K562 (cell line): ENCODE data around the gene NAA11.

Experiments
- EP300 ChIP-seq: IDR thresholded peaks from 2 replicates; pipeline ENCODE4 v1.6.1; 2012; ENCODE audit warnings: low read length, improper control_type of control experiment
- ESRRA ChIP-seq: fragments of 450-650 bp; IDR thresholded peaks from 2 replicates; pipeline ENCODE4 v1.6.1; 2014; ENCODE audit warnings: low read depth, mild to moderate bottlenecking, moderate library complexity, borderline replicate concordance
- KAT7 ChIP-seq: sonication (generic); formaldehyde crosslinking; IDR thresholded peaks from 2 replicates; pipeline ENCODE4 v1.8.0; 2022; ENCODE audit warnings: missing genetic modification reagents, mild to moderate bottlenecking, borderline replicate concordance
- PHF21A ChIP-seq: fragments of 450-650 bp; IDR thresholded peaks from 2 replicates; pipeline ENCODE4 v1.6.1; 2017; ENCODE audit warnings: low read depth, borderline replicate concordance
- RAD21 ChIP-seq, 2 experiments: fragments of 250-450 bp in 1 of 2; fragments of 450-650 bp in 1 of 2; sonication (Bioruptor Pico) in 1 of 2; formaldehyde crosslinking in 1 of 2; IDR thresholded peaks in 1 of 2; conservative IDR thresholded peaks in 1 of 2; 2 replicates each; pipeline versions ENCODE4 v1.4.0 to v1.8.0; 2020 to 2022; ENCODE audit warnings: mild to moderate bottlenecking in 2 of 2, moderate library complexity in 1 of 2
- RCOR1 ChIP-seq, 2 experiments: IDR thresholded peaks; 2 replicates each; pipeline ENCODE4 v1.6.1; 2012; ENCODE audit warnings: low read depth in 2 of 2, low read length in 2 of 2, borderline replicate concordance in 1 of 2, improper control_type of control experiment in 1 of 2
- TF ChIP-seq, protein P1 (sequence below), 3 experiments: IDR thresholded peaks in 2 of 3; conservative IDR thresholded peaks in 1 of 3; 2 replicates each; pipeline ENCODE4 v1.5.1; 2011 to 2012; ENCODE audit warnings: low read length in 3 of 3, mild to moderate bottlenecking in 3 of 3, control low read depth in 2 of 3, improper control_type of control experiment in 1 of 3, inconsistent platforms in 1 of 3, low read depth in 1 of 3, mixed read lengths in 1 of 3, moderate library complexity in 1 of 3; ENCODE audit not compliant: insufficient read depth in 2 of 3
- TF ChIP-seq, protein P2 (sequence below), 2 experiments: fragments of 450-650 bp; formaldehyde crosslinking in 1 of 2; IDR thresholded peaks; 2 replicates each; pipeline versions ENCODE4 v1.4.0 to v1.6.1; 2014 to 2020; ENCODE audit warnings: mild to moderate bottlenecking in 2 of 2, borderline replicate concordance in 1 of 2, low read depth in 1 of 2

- TF ChIP-seq, protein P1, sequence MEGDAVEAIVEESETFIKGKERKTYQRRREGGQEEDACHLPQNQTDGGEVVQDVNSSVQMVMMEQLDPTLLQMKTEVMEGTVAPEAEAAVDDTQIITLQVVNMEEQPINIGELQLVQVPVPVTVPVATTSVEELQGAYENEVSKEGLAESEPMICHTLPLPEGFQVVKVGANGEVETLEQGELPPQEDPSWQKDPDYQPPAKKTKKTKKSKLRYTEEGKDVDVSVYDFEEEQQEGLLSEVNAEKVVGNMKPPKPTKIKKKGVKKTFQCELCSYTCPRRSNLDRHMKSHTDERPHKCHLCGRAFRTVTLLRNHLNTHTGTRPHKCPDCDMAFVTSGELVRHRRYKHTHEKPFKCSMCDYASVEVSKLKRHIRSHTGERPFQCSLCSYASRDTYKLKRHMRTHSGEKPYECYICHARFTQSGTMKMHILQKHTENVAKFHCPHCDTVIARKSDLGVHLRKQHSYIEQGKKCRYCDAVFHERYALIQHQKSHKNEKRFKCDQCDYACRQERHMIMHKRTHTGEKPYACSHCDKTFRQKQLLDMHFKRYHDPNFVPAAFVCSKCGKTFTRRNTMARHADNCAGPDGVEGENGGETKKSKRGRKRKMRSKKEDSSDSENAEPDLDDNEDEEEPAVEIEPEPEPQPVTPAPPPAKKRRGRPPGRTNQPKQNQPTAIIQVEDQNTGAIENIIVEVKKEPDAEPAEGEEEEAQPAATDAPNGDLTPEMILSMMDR (IDR thresholded peaks at IDR 0.05 in 2 of 3, conservative IDR thresholded peaks at IDR 0.05 in 1 of 3; ENCODE audit: insufficient read depth in 2 of 3, low read depth in 1 of 3, low read length in 3 of 3): no peak
- TF ChIP-seq RCOR1 (IDR thresholded peaks at IDR 0.05; ENCODE audit: borderline replicate concordance in 1 of 2, low read depth in 2 of 2, low read length in 2 of 2) (no peak), RAD21 (CRISPR knock-in tag; conservative IDR thresholded peaks at IDR 0.05 in 1 of 2, IDR thresholded peaks at IDR 0.05 in 1 of 2) (no peak), PHF21A (no peak), KAT7 (no peak), EP300 (no peak), ESRRA (no peak)
- TF ChIP-seq, protein P2, sequence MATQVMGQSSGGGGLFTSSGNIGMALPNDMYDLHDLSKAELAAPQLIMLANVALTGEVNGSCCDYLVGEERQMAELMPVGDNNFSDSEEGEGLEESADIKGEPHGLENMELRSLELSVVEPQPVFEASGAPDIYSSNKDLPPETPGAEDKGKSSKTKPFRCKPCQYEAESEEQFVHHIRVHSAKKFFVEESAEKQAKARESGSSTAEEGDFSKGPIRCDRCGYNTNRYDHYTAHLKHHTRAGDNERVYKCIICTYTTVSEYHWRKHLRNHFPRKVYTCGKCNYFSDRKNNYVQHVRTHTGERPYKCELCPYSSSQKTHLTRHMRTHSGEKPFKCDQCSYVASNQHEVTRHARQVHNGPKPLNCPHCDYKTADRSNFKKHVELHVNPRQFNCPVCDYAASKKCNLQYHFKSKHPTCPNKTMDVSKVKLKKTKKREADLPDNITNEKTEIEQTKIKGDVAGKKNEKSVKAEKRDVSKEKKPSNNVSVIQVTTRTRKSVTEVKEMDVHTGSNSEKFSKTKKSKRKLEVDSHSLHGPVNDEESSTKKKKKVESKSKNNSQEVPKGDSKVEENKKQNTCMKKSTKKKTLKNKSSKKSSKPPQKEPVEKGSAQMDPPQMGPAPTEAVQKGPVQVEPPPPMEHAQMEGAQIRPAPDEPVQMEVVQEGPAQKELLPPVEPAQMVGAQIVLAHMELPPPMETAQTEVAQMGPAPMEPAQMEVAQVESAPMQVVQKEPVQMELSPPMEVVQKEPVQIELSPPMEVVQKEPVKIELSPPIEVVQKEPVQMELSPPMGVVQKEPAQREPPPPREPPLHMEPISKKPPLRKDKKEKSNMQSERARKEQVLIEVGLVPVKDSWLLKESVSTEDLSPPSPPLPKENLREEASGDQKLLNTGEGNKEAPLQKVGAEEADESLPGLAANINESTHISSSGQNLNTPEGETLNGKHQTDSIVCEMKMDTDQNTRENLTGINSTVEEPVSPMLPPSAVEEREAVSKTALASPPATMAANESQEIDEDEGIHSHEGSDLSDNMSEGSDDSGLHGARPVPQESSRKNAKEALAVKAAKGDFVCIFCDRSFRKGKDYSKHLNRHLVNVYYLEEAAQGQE (IDR thresholded peaks at IDR 0.05; ENCODE audit: borderline replicate concordance): no peak
- TF ChIP-seq, protein P2 (CRISPR knock-in tag; IDR thresholded peaks at IDR 0.05; ENCODE audit: low read depth): no peak
Measured at GRCh38 chr4:79325436-79325835, 425 bp downstream of the NAA11 start.
